Activated T-cell treated with anti-CD3 and anti-CD28 coated beads, Interleukin-2, amount 50 U/mL, for 72 hours (primary cell): ENCODE data around the gene BZW1. TPM values are rescaled to one million over a fixed set of nuclear protein-coding genes. Genes with fewer than 3 reads are reported as not detected.

Experiments used
- total RNA-seq, 2 donors: library from RNA; stranded (reverse); gene quantifications; one replicate each; pipeline ENCODE4 v1.2.3, GENCODE V29; 2022

Gene BZW1
- total RNA-seq, 2 donors from 2014 or later, result 457 to 495 TPM

Other genes with a start within 250 kb of the BZW1 start
- gene AOX1, start 225.9 kb upstream of the BZW1 start, total RNA-seq, result under 1 TPM; 0.83 to 0.84 TPM
- 100 to 1,000 TPM; 161 to 178 TPM for gene CLK1, start 52.7 kb downstream of the BZW1 start, total RNA-seq
- 10 to 100 TPM; 72.5 to 84.6 TPM for gene PPIL3, start 77.2 kb downstream of the BZW1 start, total RNA-seq
- 10 to 100 TPM; 40.0 to 44.9 TPM for gene NIF3L1, start 77.5 kb downstream of the BZW1 start, total RNA-seq
- 10 to 100 TPM; 56.9 to 60.2 TPM for gene ORC2, start 151.8 kb downstream of the BZW1 start, total RNA-seq